ENCODE data around the gene SPP1.
"Not testable (repeated sequence)": the region's sequence is repeated elsewhere in the genome, so short reads cannot be mapped to it uniquely, and the experiment has no call there.

The SPP1 gene

DNA sequence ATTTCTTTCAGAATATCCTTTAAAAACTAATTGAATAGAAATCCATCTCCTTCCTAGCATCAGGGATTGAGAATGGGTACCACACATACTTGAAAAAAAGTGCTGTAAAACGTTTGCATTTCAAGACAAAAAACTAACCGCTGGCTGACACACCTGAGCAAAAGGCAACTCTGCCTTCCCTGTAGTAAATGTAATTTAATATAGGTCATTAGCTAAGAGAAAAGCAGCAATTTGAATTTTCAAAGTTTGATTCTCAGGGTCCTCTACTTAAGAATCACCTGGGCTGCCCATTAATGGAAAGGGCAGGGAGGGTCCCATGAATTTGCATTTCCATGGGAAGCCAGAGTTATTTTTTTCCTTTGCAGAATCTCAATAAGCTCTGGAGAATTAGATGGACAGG, 40.5 kb upstream of the SPP1 start:
- no peak overlapping the region for H3K27ac ChIP-seq
- TF ChIP-seq CTCF (conservative IDR thresholded peaks at IDR 0.05) (no peak), ZFX (IDR thresholded peaks at IDR 0.05) (no peak)

DNA sequence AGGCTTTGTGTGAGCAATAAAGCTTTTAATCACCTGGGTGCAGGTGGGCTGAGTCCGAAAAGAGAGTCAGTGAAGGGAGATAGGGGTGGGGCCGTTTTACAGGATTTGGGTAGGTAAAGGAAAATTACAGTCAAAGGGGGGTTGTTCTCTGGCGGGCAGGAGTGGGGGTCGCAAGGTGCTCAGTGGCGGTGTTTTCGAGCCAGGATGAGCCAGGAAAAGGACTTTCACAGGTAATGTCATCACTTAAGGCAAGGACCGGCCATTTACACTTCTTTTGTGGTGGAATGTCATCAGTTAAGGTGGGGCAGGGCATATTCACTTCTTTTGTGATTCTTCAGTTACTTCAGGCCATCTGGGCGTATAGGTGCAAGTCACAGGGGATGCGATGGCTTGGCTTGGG, 39.6 kb upstream of the SPP1 start:
- not testable (repeated sequence) for H3K27ac ChIP-seq

GRCh38 chr4:87937523-87937922, 38.0 kb upstream of the SPP1 start:
- H3K27ac ChIP-seq, result no peak overlapping the region
- TF ChIP-seq CTCF (conservative IDR thresholded peaks at IDR 0.05) (no peak), ZFX (IDR thresholded peaks at IDR 0.05) (no peak)

- H3K27ac ChIP-seq, result no peak overlapping the region
- TF ChIP-seq ZFX (IDR thresholded peaks at IDR 0.05) (no peak), CTCF (conservative IDR thresholded peaks at IDR 0.05) (no peak)
These were observed 36.8 kb upstream of the SPP1 start for GRCh38 chr4:87938746-87939145.

DNA sequence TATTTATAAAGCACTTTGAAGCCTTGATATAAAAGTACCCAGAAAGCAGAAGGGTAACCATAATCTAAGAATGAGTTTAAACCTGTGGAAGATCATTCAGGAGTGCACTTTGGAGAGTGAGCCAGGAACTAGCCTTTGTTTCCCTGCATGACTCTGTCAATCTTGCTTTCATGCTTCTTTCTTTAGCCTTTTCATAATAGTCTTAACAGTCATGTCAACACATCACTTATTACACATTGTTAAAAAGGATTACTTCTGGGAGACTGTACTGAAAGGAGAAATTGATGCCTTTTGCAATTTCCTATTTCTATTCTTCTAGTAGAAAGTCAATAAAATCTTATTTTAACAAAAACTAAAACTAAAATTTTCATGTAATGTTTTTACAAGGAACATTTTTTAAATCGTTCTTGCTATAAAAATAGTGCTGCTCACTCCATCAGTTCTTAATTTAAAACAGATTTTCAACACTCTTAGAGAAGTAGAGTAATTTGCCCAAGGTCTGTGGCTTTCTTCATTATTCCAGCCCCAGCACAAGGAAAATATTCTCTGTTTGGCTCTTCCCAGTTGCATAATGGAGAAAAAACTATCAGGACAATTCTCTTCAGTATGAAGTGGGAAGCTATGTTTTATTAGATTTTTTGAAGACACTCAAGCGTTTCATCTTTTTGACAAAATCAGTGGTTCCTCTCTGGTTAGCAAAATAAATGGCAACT, 35.4 kb upstream of the SPP1 start:
- no peak overlapping the region for H3K27ac ChIP-seq
- TF ChIP-seq ZFX (IDR thresholded peaks at IDR 0.05) (no peak), CTCF (conservative IDR thresholded peaks at IDR 0.05) (no peak)

DNA sequence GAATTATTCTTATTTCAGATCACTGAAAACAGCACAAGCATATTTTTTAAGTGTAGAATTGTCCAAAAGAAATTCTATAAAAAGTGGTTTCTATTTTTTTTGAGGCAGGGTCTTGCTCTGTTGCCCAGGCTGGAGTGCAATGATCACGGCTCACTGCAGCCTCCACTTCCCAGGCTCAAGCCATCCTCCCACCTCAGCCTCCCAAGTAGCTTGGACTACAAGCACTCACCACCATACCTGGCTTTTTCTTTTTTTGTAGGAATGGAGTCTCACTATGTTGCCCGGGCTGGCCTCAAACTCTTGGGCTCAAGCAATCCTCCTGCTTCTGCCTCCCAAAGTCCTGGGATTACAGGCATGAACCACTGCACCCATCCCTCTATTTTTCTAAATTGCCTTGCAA, 34.7 kb upstream of the SPP1 start:
- not testable (repeated sequence) for H3K27ac ChIP-seq

- no peak for TF ChIP-seq CTCF (conservative IDR thresholded peaks at IDR 0.05)
- TF ChIP-seq ZFX (IDR thresholded peaks at IDR 0.05), result no peak
- no peak overlapping the region for H3K27ac ChIP-seq
These were observed 33.7 kb upstream of the SPP1 start for GRCh38 chr4:87941537-87942392.

DNA sequence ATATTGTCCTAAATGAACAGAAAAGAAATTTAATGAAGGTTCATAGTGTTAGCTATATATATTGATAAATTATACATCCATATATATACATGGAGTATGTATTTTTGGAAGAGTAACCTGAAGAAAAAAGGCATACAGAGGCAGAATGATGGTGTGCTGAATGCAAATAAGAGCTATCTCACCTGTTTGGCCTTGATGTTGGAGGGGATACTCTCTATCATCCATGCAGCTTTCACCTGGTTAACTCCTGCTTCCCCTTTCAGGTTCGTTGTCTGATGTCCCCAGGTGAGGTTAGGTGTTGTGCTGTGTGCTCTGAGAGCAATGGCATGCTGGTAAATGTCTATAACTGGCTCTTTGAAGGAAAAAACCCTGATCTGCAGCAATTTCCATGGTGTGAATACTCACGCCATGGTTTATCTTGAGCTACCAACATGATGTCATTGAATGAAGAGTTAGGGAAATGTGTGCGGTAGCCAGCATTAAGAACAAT, 31.8 kb upstream of the SPP1 start:
- TF ChIP-seq ZFX (IDR thresholded peaks at IDR 0.05), result no peak
- TF ChIP-seq CTCF (conservative IDR thresholded peaks at IDR 0.05), result no peak
- H3K27ac ChIP-seq, result no peak overlapping the region

Measured in C4-2B (cell line).